ENCODE measurements around the gene CRYBG2.

GRCh38 chr1:26286064-26286416 lies 67.9 kb downstream of the CRYBG2 start:
- TF ChIP-seq JUN (IDR thresholded peaks at IDR 0.05; ENCODE audit: low read depth, low read length), result no peak
- no peak for TF ChIP-seq RNF2 (IDR thresholded peaks at IDR 0.05; ENCODE audit: borderline replicate concordance, low read depth, low read length, missing control alignments, poor library complexity, severe bottlenecking)
- TF ChIP-seq CTCF (IDR thresholded peaks at IDR 0.05; ENCODE audit: control extremely low read depth in 1 of 3, insufficient read depth in 1 of 3, low read depth in 1 of 3, low read length in 3 of 3), result no peak
